GM13976 (cell line): ENCODE results near the gene SDHAF1.

Experiments used
- DNase-seq: peaks from one replicate; pipeline ENCODE4 v3.0.0; 2012; ENCODE audit warnings: low spot score
- CTCF ChIP-seq: IDR thresholded peaks from 2 replicates; pipeline ENCODE4 v1.5.1; 2012; ENCODE audit warnings: borderline replicate concordance, mild to moderate bottlenecking; ENCODE audit not compliant: insufficient read depth; ENCODE audit errors: extremely low read depth, missing control alignments, control extremely low read depth
- in situ Hi-C: fragments of 300-500 bp; cut with MboI; formaldehyde crosslinking; loops from one replicate; pipeline ENCODE4 v1.12.0; 2022; ENCODE audit warnings: low sequenced_read_pairs, mixed read lengths, inconsistent platforms; ENCODE audit not compliant: unreplicated experiment

Gene SDHAF1

DNA sequence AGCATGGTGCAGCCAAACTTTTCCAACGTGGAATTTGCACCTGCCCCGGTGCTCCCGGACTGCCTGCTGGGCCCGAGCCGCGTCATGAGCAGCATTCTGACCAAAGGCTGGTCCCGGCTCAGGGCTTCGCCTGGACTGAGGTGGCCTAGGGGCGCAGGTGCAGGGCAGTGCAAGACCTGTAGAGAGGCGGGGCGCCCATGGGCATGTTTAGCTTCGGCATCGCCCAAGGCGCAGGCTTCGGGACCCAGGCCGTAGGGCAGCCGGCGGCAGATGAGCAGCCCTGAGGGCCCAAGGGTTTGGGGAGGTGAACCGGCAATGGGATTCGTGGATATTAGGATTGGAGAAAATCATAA lies 35.0 kb upstream of the SDHAF1 start:
- in situ Hi-C loops: no loop called here
- no peak for DNase-seq
- no peak for TF ChIP-seq CTCF

- no peak for DNase-seq
- no peak for TF ChIP-seq CTCF
- in situ Hi-C loops: no loop called here
Measured at GRCh38 chr19:35960432-35960972, 34.5 kb upstream of the SDHAF1 start.

GRCh38 chr19:35963514-35963913 lies 31.5 kb upstream of the SDHAF1 start:
- in situ Hi-C loops: no loop called here
- no peak for DNase-seq
- no peak for TF ChIP-seq CTCF

DNA sequence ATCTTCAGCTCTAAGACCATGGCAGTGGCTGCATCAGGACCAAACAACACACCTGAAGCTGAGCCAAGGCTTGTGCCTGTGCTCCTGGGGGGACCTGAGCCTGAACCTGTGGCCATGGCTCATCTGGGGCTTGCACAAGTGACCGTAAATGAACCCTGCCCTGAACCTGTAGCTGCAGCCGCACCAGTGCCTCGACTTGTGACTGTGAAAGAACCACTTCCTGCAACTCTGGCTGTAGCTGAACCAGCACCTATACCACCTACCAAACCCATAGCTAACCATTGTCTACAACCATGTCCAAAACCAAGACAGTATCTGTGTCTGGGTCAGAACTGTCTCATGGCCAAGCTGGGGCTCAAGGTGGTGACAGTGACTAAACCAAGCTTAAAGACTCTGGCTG lies 28.2 kb upstream of the SDHAF1 start:
- in situ Hi-C loops: no loop called here
- no peak for DNase-seq
- no peak for TF ChIP-seq CTCF

- no peak for DNase-seq
- no peak for TF ChIP-seq CTCF
Measured at GRCh38 chr19:35973487-35973886, 21.5 kb upstream of the SDHAF1 start.

GRCh38 chr19:35975608-35976214 lies 19.3 kb upstream of the SDHAF1 start:
- in situ Hi-C loops: no loop called here
- peak; percentile 64 for DNase-seq
- no peak for TF ChIP-seq CTCF

More at GRCh38 chr19:35973487-35973886, 21.5 kb upstream of the SDHAF1 start:
- in situ Hi-C loops: no loop called here
